Stimulated activated naive CD8-positive, alpha-beta T cell treated with anti-CD3 and anti-CD28 coated beads, Interleukin-15, Interleukin-2, amounts not matched to agents 100 U/mL and 50 U/mL, for 24 hours (primary cell): ENCODE data around the gene PKNOX2.
A peak's percentile ranks its signal among the peaks of the same experiment; 100 is the strongest.

Experiments used
- ATAC-seq: fragments of 150-1000 bp; cut with Tn5 transposase; one replicate; pipeline ENCODE4 v1.10.0; 2021
- DNase-seq: peaks from one replicate; pipeline ENCODE4 v3.0.0; 2021

The PKNOX2 gene

GRCh38 chr11:125414121-125414520 lies 249.6 kb downstream of the PKNOX2 start:
- no peak for DNase-seq
- no peak for ATAC-seq

GRCh38 chr11:125416981-125417935 lies 252.7 kb downstream of the PKNOX2 start:
- ATAC-seq = no peak
- no peak for DNase-seq

- ATAC-seq (no peak), DNase-seq (no peak)
These were observed 253.8 kb downstream of the PKNOX2 start for GRCh38 chr11:125418396-125418795.

GRCh38 chr11:125422681-125423080 lies 258.1 kb downstream of the PKNOX2 start:
- ATAC-seq (no peak), DNase-seq (no peak)

GRCh38 chr11:125423247-125423849 lies 258.8 kb downstream of the PKNOX2 start:
- DNase-seq (peak; percentile 12), ATAC-seq (no peak)

GRCh38 chr11:125425601-125426000 lies 261.1 kb downstream of the PKNOX2 start:
- ATAC-seq = no peak

GRCh38 chr11:125426818-125427528 lies 262.4 kb downstream of the PKNOX2 start:
- ATAC-seq (no peak), DNase-seq (no peak)

More at GRCh38 chr11:125425601-125426000, 261.1 kb downstream of the PKNOX2 start:
- DNase-seq = no peak

GRCh38 chr11:125428486-125429173 lies 264.1 kb downstream of the PKNOX2 start:
- ATAC-seq = no peak
- no peak for DNase-seq

GRCh38 chr11:125429174-125429707 lies 264.7 kb downstream of the PKNOX2 start:
- peak; percentile 48 for ATAC-seq
- DNase-seq = peak; percentile 63

- DNase-seq (no peak), ATAC-seq (no peak)
These were observed 265.5 kb downstream of the PKNOX2 start for GRCh38 chr11:125429807-125430678.

GRCh38 chr11:125431009-125431408 lies 266.5 kb downstream of the PKNOX2 start:
- DNase-seq (no peak), ATAC-seq (no peak)

GRCh38 chr11:125431481-125431880 lies 266.9 kb downstream of the PKNOX2 start:
- ATAC-seq = no peak
- no peak for DNase-seq

GRCh38 chr11:125433454-125434121 lies 269.0 kb downstream of the PKNOX2 start:
- DNase-seq (peak; percentile 13), ATAC-seq (peak; percentile 63)

- no peak for DNase-seq
These were observed 271.1 kb downstream of the PKNOX2 start for GRCh38 chr11:125435461-125436238.

GRCh38 chr11:125441648-125442410 lies 277.3 kb downstream of the PKNOX2 start:
- DNase-seq (no peak), ATAC-seq (no peak)

More at GRCh38 chr11:125435461-125436238, 271.1 kb downstream of the PKNOX2 start:
- no peak for ATAC-seq

GRCh38 chr11:125442946-125443345 lies 278.4 kb downstream of the PKNOX2 start:
- DNase-seq (no peak), ATAC-seq (no peak)

- DNase-seq = no peak
- ATAC-seq = no peak
These were observed 279.3 kb downstream of the PKNOX2 start for GRCh38 chr11:125443767-125444311.

GRCh38 chr11:125445731-125446130 lies 281.2 kb downstream of the PKNOX2 start:
- ATAC-seq (no peak), DNase-seq (no peak)
